Measurements from ENCODE around the gene A2ML1. TPM values are rescaled to one million over a fixed set of nuclear protein-coding genes. Genes with fewer than 3 reads are reported as not detected.
"Not testable (repeated sequence)": the region's sequence is repeated elsewhere in the genome, so short reads cannot be mapped to it uniquely, and the experiment has no call there.

Gene A2ML1
- total RNA-seq, 4 donors from 2014 or later: not detected

DNA sequence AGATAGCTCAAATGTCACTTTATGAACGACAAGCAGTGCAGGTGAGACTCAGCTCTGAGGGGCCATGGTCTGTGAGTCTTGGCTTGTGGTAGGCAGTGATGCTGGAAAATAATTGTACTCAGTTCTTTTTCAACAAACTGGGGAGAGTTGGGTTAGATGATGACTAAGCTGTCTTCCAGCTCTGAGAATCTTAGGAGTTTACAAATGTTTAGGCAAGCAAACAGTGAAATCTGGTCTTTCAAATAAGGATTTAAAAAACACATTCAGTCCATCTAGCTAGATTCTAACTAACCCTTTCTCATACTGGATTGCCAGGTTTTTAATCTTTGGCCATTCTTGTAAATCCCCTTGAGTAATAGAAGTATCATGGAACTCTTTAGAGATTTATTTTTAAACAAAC lies 95.3 kb downstream of the A2ML1 start:
- WGBS, 2 donors (ENCODE audit: low coverage in 1 of 2): 70% methylated on average over 1 of the region's 1 CpG; no CpG with 5 or more reads in 1 of the 2 donors
- Histone ChIP-seq H3K9me3 (no peaks in the 10 kb centered on the region), H3K36me3 (no peaks in the 10 kb centered on the region), H3K27ac (no peak overlapping the region), H3K4me1 (peaks cover 2 to 30% (median 17%) of the 10 kb centered on the region in 4 donors), H3K4me3 (no peak overlapping the region), H3K27me3 (no peaks in the 10 kb centered on the region)
- TF ChIP-seq EP300 (IDR thresholded peaks at IDR 0.05; ENCODE audit: low read depth) (no peak), POLR2AphosphoS5 (IDR thresholded peaks at IDR 0.05) (no peak), POLR2A (IDR thresholded peaks at IDR 0.05) (no peak), CTCF (IDR thresholded peaks at IDR 0.05) (no peak)
- intact Hi-C loops (cut with DNase I; ENCODE audit: low total_unique reads) (no loop called here), in situ Hi-C loops (cut with MboI; ENCODE audit: low pct_ligation_motif_present in 1 of 4, low pct_unique_long_range_greater_than_20kb in 1 of 4, low sequenced_read_pairs in 3 of 4) (no loop called here)
- no peak for DNase-seq

DNA sequence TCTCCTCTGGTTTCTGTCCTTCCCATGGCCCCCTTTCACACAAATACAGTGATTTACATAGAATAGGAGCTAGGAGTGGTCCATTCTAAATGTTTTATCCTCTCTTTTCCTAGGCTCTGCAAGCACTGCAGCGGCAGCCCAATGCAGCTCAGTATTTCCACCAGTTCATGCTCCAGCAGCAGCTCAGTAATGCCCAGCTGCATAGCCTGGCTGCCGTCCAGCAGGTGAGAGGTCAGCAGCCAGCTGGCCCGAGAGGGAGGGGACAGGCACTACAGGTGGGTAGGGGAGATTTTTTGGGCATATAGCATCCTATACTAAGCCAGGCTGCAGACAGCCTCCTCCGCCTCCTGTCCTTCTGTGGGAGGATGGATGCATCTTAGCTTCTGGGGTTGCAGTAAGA lies 97.2 kb downstream of the A2ML1 start:
- intact Hi-C loops (cut with DNase I; ENCODE audit: low total_unique reads): not testable (repeated sequence)

DNA sequence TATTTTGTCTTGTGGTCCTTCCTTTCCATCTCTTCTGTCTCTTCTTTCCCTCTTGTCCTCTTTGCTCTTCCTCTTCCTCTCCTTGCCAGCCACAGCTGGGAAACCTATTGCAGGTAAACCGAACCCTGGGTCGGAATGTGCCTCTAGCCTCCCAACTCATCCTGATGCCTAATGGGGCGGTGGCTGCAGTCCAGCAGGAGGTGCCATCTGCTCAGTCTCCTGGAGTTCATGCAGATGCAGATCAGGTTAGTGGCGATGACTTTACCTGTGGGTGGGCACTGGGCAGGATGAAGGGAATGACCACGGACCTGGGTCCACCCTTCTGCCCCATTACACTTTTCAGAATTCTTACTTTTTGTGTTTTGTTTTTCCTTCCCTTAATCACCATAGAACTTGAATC lies 100.1 kb downstream of the A2ML1 start:
- in situ Hi-C loops (cut with MboI; ENCODE audit: low pct_ligation_motif_present in 1 of 4, low pct_unique_long_range_greater_than_20kb in 1 of 4, low sequenced_read_pairs in 3 of 4): no loop called here
- TF ChIP-seq POLR2AphosphoS5 (IDR thresholded peaks at IDR 0.05) (no peak), EP300 (IDR thresholded peaks at IDR 0.05; ENCODE audit: low read depth) (no peak), POLR2A (IDR thresholded peaks at IDR 0.05) (no peak), CTCF (IDR thresholded peaks at IDR 0.05) (no peak)

More for the DNA sequence above, 97.2 kb downstream of the A2ML1 start:
- H3K27me3 ChIP-seq; DNase-seq; in situ Hi-C loops (cut with MboI; ENCODE audit: low pct_ligation_motif_present in 1 of 4, low pct_unique_long_range_greater_than_20kb in 1 of 4, low sequenced_read_pairs in 3 of 4); H3K27ac ChIP-seq; H3K36me3 ChIP-seq; H3K4me3 ChIP-seq; H3K9me3 ChIP-seq: not testable (repeated sequence)
- WGBS, 2 donors (ENCODE audit: low coverage in 1 of 2): 86 to 100% methylated on average over 2 to 4 of the region's 4 CpGs
- peaks cover 0 to 17% (median 9%) of the 10 kb centered on the region in 4 donors for H3K4me1 ChIP-seq

More for the DNA sequence above, 100.1 kb downstream of the A2ML1 start:
- Histone ChIP-seq H3K27me3 (no peaks in the 10 kb centered on the region), H3K4me3 (no peak overlapping the region), H3K36me3 (no peaks in the 10 kb centered on the region), H3K9me3 (no peaks in the 10 kb centered on the region), H3K4me1 (no peaks in the 10 kb centered on the region), H3K27ac (no peak overlapping the region)
- 88 to 94% methylated on average over 3 to 5 of the region's 5 CpGs for WGBS, 2 donors (ENCODE audit: low coverage in 1 of 2)
- no peak for DNase-seq
- intact Hi-C loops (cut with DNase I; ENCODE audit: low total_unique reads): no loop called here

Other genes starting within 250 kb of the A2ML1 start
- gene AICDA, start 209.8 kb upstream of the A2ML1 start, total RNA-seq: not detected
- 10 to 100 TPM; 16.9 to 32.8 (median 22.0) TPM for gene MFAP5, start 159.8 kb upstream of the A2ML1 start, total RNA-seq
- 10 to 100 TPM in 1 of 4 donors, 1 to 10 TPM in 3; 2.0 to 20.8 (median 7.2) TPM for gene RIMKLB, start 124.6 kb upstream of the A2ML1 start, total RNA-seq
- gene PHC1, start 91.9 kb downstream of the A2ML1 start, total RNA-seq: 10 to 100 TPM in 3 of 4 donors, 1 to 10 TPM in 1; 9.3 to 23.6 (median 15.3) TPM
- 10 to 100 TPM; 43.2 to 87.5 (median 67.2) TPM for gene M6PR, start 127.0 kb downstream of the A2ML1 start, total RNA-seq
- gene KLRG1, start 166.9 kb downstream of the A2ML1 start, total RNA-seq: 1 to 10 TPM in 2 of 4 donors, not detected in 2; 1.4 to 2.5 TPM